COLO668 (cell line): ENCODE data around the gene MGLL.

Source experiments
- DNase-seq: peaks from one replicate; lab custom pipeline; 2025; ENCODE audit not compliant: unreplicated experiment; lab: John Stamatoyannopoulos, UW

Gene MGLL

GRCh38 chr3:127814325-127814781, 8.0 kb downstream of the MGLL start:
- no peak for DNase-seq

- no peak for DNase-seq
Measured at GRCh38 chr3:127812151-127812550, 10.2 kb downstream of the MGLL start.

GRCh38 chr3:127811717-127812116, 10.6 kb downstream of the MGLL start:
- DNase-seq, result no peak

- DNase-seq, result no peak
Measured at GRCh38 chr3:127809611-127810010, 12.7 kb downstream of the MGLL start.

GRCh38 chr3:127809211-127809610, 13.1 kb downstream of the MGLL start:
- DNase-seq, result no peak

GRCh38 chr3:127808197-127808596, 14.1 kb downstream of the MGLL start:
- DNase-seq, result no peak

- DNase-seq, result no peak
Measured at GRCh38 chr3:127805026-127805753, 17.1 kb downstream of the MGLL start.

- DNase-seq, result no peak
Measured at GRCh38 chr3:127804141-127804540, 18.2 kb downstream of the MGLL start.

GRCh38 chr3:127803619-127804018, 18.7 kb downstream of the MGLL start:
- DNase-seq, result no peak

GRCh38 chr3:127802606-127803005, 19.7 kb downstream of the MGLL start:
- no peak for DNase-seq

GRCh38 chr3:127801731-127802313, 20.5 kb downstream of the MGLL start:
- DNase-seq, result no peak

GRCh38 chr3:127800508-127800907, 21.8 kb downstream of the MGLL start:
- DNase-seq, result no peak

- no peak for DNase-seq
Measured at GRCh38 chr3:127799476-127800222, 22.7 kb downstream of the MGLL start.

- no peak for DNase-seq
Measured at GRCh38 chr3:127798716-127799115, 23.6 kb downstream of the MGLL start.

- DNase-seq, result no peak
Measured at GRCh38 chr3:127796831-127797150, 25.5 kb downstream of the MGLL start.

GRCh38 chr3:127796045-127796830, 26.1 kb downstream of the MGLL start:
- no peak for DNase-seq

- DNase-seq, result no peak
Measured at GRCh38 chr3:127794972-127795371, 27.3 kb downstream of the MGLL start.

- DNase-seq, result no peak
Measured at GRCh38 chr3:127794402-127794801, 27.9 kb downstream of the MGLL start.

GRCh38 chr3:127792541-127793292, 29.6 kb downstream of the MGLL start:
- DNase-seq, result no peak

GRCh38 chr3:127791221-127791913, 30.9 kb downstream of the MGLL start:
- DNase-seq, result peak; percentile 16
